DND-41 (cell line): ENCODE data around the gene FRYL.

Experiments
- ATAC-seq: fragments of 200-7000 bp; cut with Tn5 transposase; 3 replicates; pipeline ENCODE4 v1.9.1; 2021; ENCODE audit warnings: low read depth; ENCODE audit not compliant: insufficient read depth
- DNase-seq: peaks from one replicate; pipeline ENCODE4 v3.0.0-alpha.2; 2020
- H2AFZ ChIP-seq: 2 replicates; pipeline ENCODE4 v1.6.0; 2012; ENCODE audit warnings: low read depth, low read length
- H3K27ac ChIP-seq: 2 replicates; pipeline ENCODE4 v1.5.1; 2012; ENCODE audit warnings: low read length, inconsistent platforms
- H3K27me3 ChIP-seq: fragments of 200-600 bp; sonication (generic); 2 replicates; pipeline ENCODE4 v1.6.0; 2012; ENCODE audit warnings: low read length, mild to moderate bottlenecking, inconsistent platforms; ENCODE audit not compliant: insufficient read depth, poor library complexity
- H3K36me3 ChIP-seq: 2 replicates; pipeline ENCODE4 v1.5.1; 2012; ENCODE audit warnings: low read length, inconsistent platforms; ENCODE audit not compliant: insufficient read depth
- H3K4me1 ChIP-seq: 2 replicates; pipeline ENCODE4 v1.5.1; 2012; ENCODE audit warnings: mild to moderate bottlenecking, low read length; ENCODE audit not compliant: insufficient read depth
- H3K4me2 ChIP-seq: 2 replicates; pipeline ENCODE4 v1.6.0; 2012; ENCODE audit warnings: mild to moderate bottlenecking, moderate library complexity, low read length, inconsistent platforms; ENCODE audit not compliant: insufficient read depth
- H3K4me3 ChIP-seq, 2 experiments: fragments of 200-600 bp in 1 of 2; shearing (Covaris generic) in 1 of 2; 2 replicates each; pipeline ENCODE4 v1.5.1; 2012 to 2016; ENCODE audit warnings: inconsistent platforms in 2 of 2, low read length in 2 of 2, mild to moderate bottlenecking in 2 of 2, low read depth in 1 of 2, moderate library complexity in 1 of 2
- H3K79me2 ChIP-seq: 2 replicates; pipeline ENCODE4 v1.6.0; 2012; ENCODE audit warnings: low read length, inconsistent platforms; ENCODE audit not compliant: insufficient read depth
- H3K9ac ChIP-seq: 2 replicates; pipeline ENCODE4 v1.6.0; 2012; ENCODE audit warnings: low read depth, mild to moderate bottlenecking, inconsistent platforms, low read length, moderate library complexity
- H3K9me3 ChIP-seq: 2 replicates; pipeline ENCODE4 v1.5.1; 2012; ENCODE audit warnings: low read length, moderate library complexity, mild to moderate bottlenecking, inconsistent platforms; ENCODE audit not compliant: insufficient read depth, severe bottlenecking
- H4K20me1 ChIP-seq: 2 replicates; pipeline ENCODE4 v1.6.0; 2012; ENCODE audit warnings: low read length; ENCODE audit not compliant: insufficient read depth
- EZH2 ChIP-seq: IDR thresholded peaks from 3 replicates; pipeline ENCODE4 v1.6.1; 2012; ENCODE audit warnings: borderline replicate concordance, low read depth, mild to moderate bottlenecking, moderate library complexity, low read length, inconsistent platforms; ENCODE audit not compliant: severe bottlenecking
- TF ChIP-seq, protein P1 (sequence below): IDR thresholded peaks from 2 replicates; pipeline ENCODE4 v1.5.1; 2012; ENCODE audit warnings: borderline replicate concordance, low read length, moderate library complexity, mild to moderate bottlenecking; ENCODE audit not compliant: poor library complexity, severe bottlenecking; ENCODE audit errors: extremely low read depth

Gene FRYL

DNA sequence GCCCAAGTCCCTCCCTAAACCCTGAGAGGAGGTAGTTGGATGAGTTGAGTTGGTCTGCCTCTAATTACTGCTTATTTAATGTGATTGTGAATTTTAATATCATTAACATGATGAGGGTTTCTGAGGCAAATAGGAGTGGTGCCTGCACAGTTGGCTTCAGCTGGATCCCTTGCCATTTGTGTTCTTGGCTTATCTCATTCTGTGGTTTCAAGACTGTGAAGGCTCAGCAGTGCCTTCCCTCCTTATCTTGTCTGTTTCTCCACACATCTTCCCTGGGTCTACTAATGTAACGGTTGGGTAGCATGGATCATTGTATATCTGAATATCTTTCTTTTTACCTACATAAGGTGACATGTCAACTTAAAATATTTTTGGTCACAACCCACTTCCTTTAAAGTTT lies 298.5 kb downstream of the FRYL start:
- DNase-seq (no peak), ATAC-seq (no peak)
- Histone ChIP-seq H3K36me3 (no peaks in the 10 kb centered on the region), H3K79me2 (no peaks in the 10 kb centered on the region), H3K9ac (no peak overlapping the region), H2AFZ (no peak overlapping the region), H3K4me3 (no peak overlapping the region), H3K27me3 (no peaks in the 10 kb centered on the region), H3K4me2 (no peak overlapping the region), H3K4me1 (no peaks in the 10 kb centered on the region), H3K27ac (no peak overlapping the region), H3K9me3 (no peaks in the 10 kb centered on the region), H4K20me1 (no peaks in the 10 kb centered on the region)
- no peak for TF ChIP-seq EZH2
- TF ChIP-seq, protein P1, sequence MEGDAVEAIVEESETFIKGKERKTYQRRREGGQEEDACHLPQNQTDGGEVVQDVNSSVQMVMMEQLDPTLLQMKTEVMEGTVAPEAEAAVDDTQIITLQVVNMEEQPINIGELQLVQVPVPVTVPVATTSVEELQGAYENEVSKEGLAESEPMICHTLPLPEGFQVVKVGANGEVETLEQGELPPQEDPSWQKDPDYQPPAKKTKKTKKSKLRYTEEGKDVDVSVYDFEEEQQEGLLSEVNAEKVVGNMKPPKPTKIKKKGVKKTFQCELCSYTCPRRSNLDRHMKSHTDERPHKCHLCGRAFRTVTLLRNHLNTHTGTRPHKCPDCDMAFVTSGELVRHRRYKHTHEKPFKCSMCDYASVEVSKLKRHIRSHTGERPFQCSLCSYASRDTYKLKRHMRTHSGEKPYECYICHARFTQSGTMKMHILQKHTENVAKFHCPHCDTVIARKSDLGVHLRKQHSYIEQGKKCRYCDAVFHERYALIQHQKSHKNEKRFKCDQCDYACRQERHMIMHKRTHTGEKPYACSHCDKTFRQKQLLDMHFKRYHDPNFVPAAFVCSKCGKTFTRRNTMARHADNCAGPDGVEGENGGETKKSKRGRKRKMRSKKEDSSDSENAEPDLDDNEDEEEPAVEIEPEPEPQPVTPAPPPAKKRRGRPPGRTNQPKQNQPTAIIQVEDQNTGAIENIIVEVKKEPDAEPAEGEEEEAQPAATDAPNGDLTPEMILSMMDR: no peak

DNA sequence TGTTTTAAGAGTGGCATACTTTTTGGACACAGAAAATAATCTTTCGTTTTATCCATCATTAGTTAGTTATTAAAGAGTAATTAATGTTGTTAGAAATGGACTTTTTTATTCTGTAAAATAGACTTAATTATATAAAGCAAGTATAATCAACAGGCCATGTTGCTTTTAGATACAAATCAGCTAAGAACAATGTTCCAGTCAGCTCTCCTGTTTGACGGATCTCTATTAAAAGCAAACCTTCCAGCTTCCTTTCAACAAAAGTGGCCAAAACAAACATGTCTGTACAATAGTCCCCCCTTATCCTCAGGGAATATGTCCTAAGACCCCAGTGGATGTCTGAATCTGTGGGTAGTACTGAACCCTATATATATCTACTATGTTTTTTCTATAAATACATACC lies 301.8 kb downstream of the FRYL start:
- Histone ChIP-seq H2AFZ (no peak overlapping the region), H3K9ac (no peak overlapping the region), H3K4me2 (no peak overlapping the region), H3K27ac (no peak overlapping the region), H3K4me3 (no peak overlapping the region), H4K20me1 (no peaks in the 10 kb centered on the region), H3K36me3 (no peaks in the 10 kb centered on the region), H3K9me3 (no peaks in the 10 kb centered on the region), H3K79me2 (no peaks in the 10 kb centered on the region), H3K27me3 (no peaks in the 10 kb centered on the region), H3K4me1 (no peaks in the 10 kb centered on the region)
- ATAC-seq (no peak), DNase-seq (no peak)
- no peak for TF ChIP-seq EZH2
- TF ChIP-seq, protein P1: no peak

- Histone ChIP-seq H3K27ac (no peak overlapping the region), H3K79me2 (no peaks in the 10 kb centered on the region), H3K4me3 (no peak overlapping the region), H3K4me1 (no peaks in the 10 kb centered on the region), H3K9me3 (no peaks in the 10 kb centered on the region), H3K27me3 (no peaks in the 10 kb centered on the region), H3K9ac (no peak overlapping the region), H4K20me1 (no peaks in the 10 kb centered on the region), H3K4me2 (no peak overlapping the region), H2AFZ (no peak overlapping the region), H3K36me3 (no peaks in the 10 kb centered on the region)
- no peak for TF ChIP-seq EZH2
- TF ChIP-seq, protein P1: no peak
- ATAC-seq (no peak), DNase-seq (no peak)
These were observed 304.3 kb downstream of the FRYL start for GRCh38 chr4:48475770-48476169.

- H3K9ac ChIP-seq: no peak overlapping the region
- H3K4me1 ChIP-seq: no peaks in the 10 kb centered on the region
- H3K79me2 ChIP-seq: no peaks in the 10 kb centered on the region
- H3K27me3 ChIP-seq: no peaks in the 10 kb centered on the region
- H3K9me3 ChIP-seq: no peaks in the 10 kb centered on the region
- H3K4me3 ChIP-seq: no peak overlapping the region
- H2AFZ ChIP-seq: no peak overlapping the region
- no peaks in the 10 kb centered on the region for H4K20me1 ChIP-seq
- no peak overlapping the region for H3K27ac ChIP-seq
- DNase-seq (no peak), ATAC-seq (no peak)
- H3K36me3 ChIP-seq: no peaks in the 10 kb centered on the region
- H3K4me2 ChIP-seq: no peak overlapping the region
- TF ChIP-seq, protein P1: no peak
- TF ChIP-seq EZH2: no peak
These were observed 307.3 kb downstream of the FRYL start for GRCh38 chr4:48472794-48473193.
